Suprapubic skin (tissue), 4 donors: ENCODE data around the gene SYF2. TPM values are rescaled to one million over a fixed set of nuclear protein-coding genes. Genes with fewer than 3 reads are reported as not detected.

Experiments used
- DNase-seq, 2 donors: peaks; one replicate each; pipeline ENCODE4 v3.0.0-alpha.2; 2019; ENCODE audit warnings: low spot score in 2 of 2
- H3K27ac ChIP-seq: fragments of 200-600 bp; sonication (generic); one replicate; pipeline ENCODE4 v1.5.1; 2019
- H3K27me3 ChIP-seq: fragments of 200-600 bp; sonication (generic); one replicate; pipeline ENCODE4 v1.5.1; 2019
- H3K36me3 ChIP-seq: fragments of 200-600 bp; sonication (generic); one replicate; pipeline ENCODE4 v1.5.1; 2019
- H3K4me1 ChIP-seq: fragments of 200-600 bp; sonication (generic); one replicate; pipeline ENCODE4 v1.5.1; 2019
- H3K4me3 ChIP-seq: fragments of 200-600 bp; sonication (generic); one replicate; pipeline ENCODE4 v1.5.1; 2019; ENCODE audit warnings: mild to moderate bottlenecking
- H3K9me3 ChIP-seq: fragments of 200-600 bp; sonication (generic); one replicate; pipeline ENCODE4 v1.5.1; 2019
- EP300 ChIP-seq: sonication (generic); formaldehyde crosslinking; IDR thresholded peaks from one replicate; pipeline ENCODE4 v1.6.1; 2017; ENCODE audit warnings: antibody characterized with exemption
- POLR2A ChIP-seq, 2 donors: fragments of 450-650 bp; IDR thresholded peaks; one replicate each; pipeline ENCODE4 v1.6.1; 2017; ENCODE audit warnings: antibody characterized with exemption in 2 of 2, mild to moderate bottlenecking in 2 of 2, moderate library complexity in 2 of 2
- POLR2AphosphoS5 ChIP-seq, 3 donors: sonication (generic); formaldehyde crosslinking; IDR thresholded peaks; one replicate each; pipeline ENCODE4 v1.6.1; 2017; ENCODE audit warnings: antibody characterized with exemption in 3 of 3
- WGBS: methylation state at CpG from one replicate; pipeline ENCODE4 v1.1.5; 2018; 5-methylcytosine and 5-hydroxymethylcytosine counted together
- total RNA-seq, 4 donors: library from RNA; depleted of rRNA; stranded (reverse); fragments of >200 nt; gene quantifications; one replicate each; pipeline ENCODE4 v1.1.0, GENCODE V29; 2016
- TF ChIP-seq, protein P1 (sequence below), 2 donors: fragments of 200-600 bp in 1 of 2; fragments of 450-650 bp in 1 of 2; sonication (generic) in 1 of 2; IDR thresholded peaks; one replicate each; pipeline ENCODE4 v1.5.1; 2016 to 2019; ENCODE audit warnings: antibody characterized with exemption in 2 of 2, mild to moderate bottlenecking in 1 of 2, moderate library complexity in 1 of 2

The SYF2 gene
- total RNA-seq, 4 donors from 2014 or later: 37.2 to 57.9 (median 46.2) TPM

- H3K4me1 ChIP-seq: peaks cover 31% of the 10 kb centered on the region
- TF ChIP-seq POLR2AphosphoS5 (IDR thresholded peaks at IDR 0.05) (no peak), EP300 (no peak), POLR2A (IDR thresholded peaks at IDR 0.05) (no peak)
- TF ChIP-seq, protein P1, sequence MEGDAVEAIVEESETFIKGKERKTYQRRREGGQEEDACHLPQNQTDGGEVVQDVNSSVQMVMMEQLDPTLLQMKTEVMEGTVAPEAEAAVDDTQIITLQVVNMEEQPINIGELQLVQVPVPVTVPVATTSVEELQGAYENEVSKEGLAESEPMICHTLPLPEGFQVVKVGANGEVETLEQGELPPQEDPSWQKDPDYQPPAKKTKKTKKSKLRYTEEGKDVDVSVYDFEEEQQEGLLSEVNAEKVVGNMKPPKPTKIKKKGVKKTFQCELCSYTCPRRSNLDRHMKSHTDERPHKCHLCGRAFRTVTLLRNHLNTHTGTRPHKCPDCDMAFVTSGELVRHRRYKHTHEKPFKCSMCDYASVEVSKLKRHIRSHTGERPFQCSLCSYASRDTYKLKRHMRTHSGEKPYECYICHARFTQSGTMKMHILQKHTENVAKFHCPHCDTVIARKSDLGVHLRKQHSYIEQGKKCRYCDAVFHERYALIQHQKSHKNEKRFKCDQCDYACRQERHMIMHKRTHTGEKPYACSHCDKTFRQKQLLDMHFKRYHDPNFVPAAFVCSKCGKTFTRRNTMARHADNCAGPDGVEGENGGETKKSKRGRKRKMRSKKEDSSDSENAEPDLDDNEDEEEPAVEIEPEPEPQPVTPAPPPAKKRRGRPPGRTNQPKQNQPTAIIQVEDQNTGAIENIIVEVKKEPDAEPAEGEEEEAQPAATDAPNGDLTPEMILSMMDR (IDR thresholded peaks at IDR 0.05): no peak
- DNase-seq: no peak
- H3K36me3 ChIP-seq: no peaks in the 10 kb centered on the region
- H3K9me3 ChIP-seq: no peaks in the 10 kb centered on the region
- no peak overlapping the region for H3K4me3 ChIP-seq
- WGBS: 86% methylated on average over 6 of the region's 7 CpGs
- H3K27ac ChIP-seq: peak overlapping the region; percentile 83
- H3K27me3 ChIP-seq: peaks cover 4% of the 10 kb centered on the region
Measured at GRCh38 chr1:25196830-25197229, 35.5 kb downstream of the SYF2 start.

GRCh38 chr1:25195835-25196234, 36.5 kb downstream of the SYF2 start:
- no peak for DNase-seq
- peaks cover 4% of the 10 kb centered on the region for H3K27me3 ChIP-seq
- peaks cover 31% of the 10 kb centered on the region for H3K4me1 ChIP-seq
- H3K4me3 ChIP-seq: no peak overlapping the region
- 89% methylated on average over 6 of the region's 6 CpGs for WGBS
- no peak for TF ChIP-seq POLR2AphosphoS5 (IDR thresholded peaks at IDR 0.05)
- TF ChIP-seq, protein P1 (IDR thresholded peaks at IDR 0.05): no peak
- TF ChIP-seq EP300: no peak
- TF ChIP-seq POLR2A (IDR thresholded peaks at IDR 0.05): no peak
- no peaks in the 10 kb centered on the region for H3K36me3 ChIP-seq
- no peak overlapping the region for H3K27ac ChIP-seq
- no peaks in the 10 kb centered on the region for H3K9me3 ChIP-seq

DNA sequence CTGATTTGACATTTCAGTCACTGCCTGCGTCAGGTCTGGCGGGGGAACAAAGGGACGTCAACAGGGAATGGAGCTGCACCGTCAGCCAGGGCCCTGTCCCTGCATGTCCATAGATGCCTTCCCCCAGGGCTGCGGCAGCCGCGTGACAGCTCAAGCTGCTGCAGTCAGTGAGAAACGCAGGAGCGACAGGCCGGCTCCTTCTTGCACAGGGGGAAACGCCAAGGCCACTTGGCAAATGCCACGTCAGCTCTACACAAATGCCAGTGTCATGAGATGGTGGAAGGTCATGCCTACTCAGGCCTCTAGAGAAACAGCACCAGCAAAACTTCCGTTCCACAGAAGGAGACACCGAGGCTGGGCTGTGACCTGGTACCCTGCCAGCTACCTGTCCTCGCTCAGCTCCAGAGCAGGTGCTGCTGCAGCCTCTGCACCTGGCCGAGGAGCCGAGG, 37.7 kb downstream of the SYF2 start:
- Histone ChIP-seq H3K27me3 (peaks cover 4% of the 10 kb centered on the region), H3K36me3 (no peaks in the 10 kb centered on the region), H3K4me1 (peaks cover 25% of the 10 kb centered on the region), H3K27ac (no peak overlapping the region), H3K4me3 (no peak overlapping the region), H3K9me3 (no peaks in the 10 kb centered on the region)
- DNase-seq: no peak
- WGBS: 53% methylated on average over 10 of the region's 17 CpGs
- TF ChIP-seq EP300 (no peak), POLR2AphosphoS5 (IDR thresholded peaks at IDR 0.05) (no peak), POLR2A (IDR thresholded peaks at IDR 0.05) (no peak)
- TF ChIP-seq, protein P1 (IDR thresholded peaks at IDR 0.05): no peak

GRCh38 chr1:25194054-25194453, 38.2 kb downstream of the SYF2 start:
- peaks cover 4% of the 10 kb centered on the region for H3K27me3 ChIP-seq
- H3K4me3 ChIP-seq: no peak overlapping the region
- H3K9me3 ChIP-seq: no peaks in the 10 kb centered on the region
- TF ChIP-seq, protein P1 (IDR thresholded peaks at IDR 0.05): no peak
- TF ChIP-seq POLR2A (IDR thresholded peaks at IDR 0.05) (no peak), EP300 (no peak), POLR2AphosphoS5 (IDR thresholded peaks at IDR 0.05) (no peak)
- 58% methylated on average over 8 of the region's 8 CpGs for WGBS
- peak overlapping the region; percentile 46 for H3K27ac ChIP-seq
- H3K36me3 ChIP-seq: no peaks in the 10 kb centered on the region
- no peak for DNase-seq
- H3K4me1 ChIP-seq: peaks cover 21% of the 10 kb centered on the region

DNA sequence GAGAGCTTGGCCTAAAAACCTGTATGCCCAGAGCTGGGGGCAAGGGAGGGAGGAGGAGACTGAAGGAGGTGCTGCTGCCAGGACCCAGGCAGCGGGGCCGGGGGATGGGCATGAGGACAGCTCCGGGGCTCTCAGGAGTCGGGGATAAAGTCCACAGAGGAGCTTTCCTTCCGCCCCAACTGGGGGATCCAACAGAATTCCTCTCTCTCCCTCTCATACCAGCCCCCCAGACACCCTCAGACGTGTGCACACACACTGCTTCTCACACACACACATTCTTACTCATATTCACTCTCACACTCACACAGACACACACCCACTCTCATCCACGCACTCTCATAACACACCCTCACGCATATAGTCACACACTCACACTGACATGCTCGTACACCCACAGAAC, 39.1 kb downstream of the SYF2 start:
- Histone ChIP-seq H3K27me3 (peaks cover 4% of the 10 kb centered on the region), H3K4me3 (no peak overlapping the region), H3K9me3 (no peaks in the 10 kb centered on the region), H3K27ac (no peak overlapping the region), H3K4me1 (peaks cover 13% of the 10 kb centered on the region), H3K36me3 (no peaks in the 10 kb centered on the region)
- no peak for DNase-seq
- TF ChIP-seq POLR2A (IDR thresholded peaks at IDR 0.05) (no peak), EP300 (no peak), POLR2AphosphoS5 (IDR thresholded peaks at IDR 0.05) (no peak)
- TF ChIP-seq, protein P1 (IDR thresholded peaks at IDR 0.05): no peak
- WGBS: 70% methylated on average over 9 of the region's 9 CpGs
